ENCODE results near the gene ATP6V0E1.
"Not testable (repeated sequence)": the region's sequence is repeated elsewhere in the genome, so short reads cannot be mapped to it uniquely, and the experiment has no call there.

Gene ATP6V0E1

GRCh38 chr5:173014671-173015070, 31.1 kb downstream of the ATP6V0E1 start:
- no peak overlapping the region for H3K4me3 ChIP-seq (ENCODE audit: low read depth, low read length)
- no peak for TF ChIP-seq CTCF (IDR thresholded peaks at IDR 0.05; ENCODE audit: low read depth, low read length)

GRCh38 chr5:173015192-173015591, 31.6 kb downstream of the ATP6V0E1 start:
- no peak for TF ChIP-seq CTCF (IDR thresholded peaks at IDR 0.05; ENCODE audit: low read depth, low read length)
- H3K4me3 ChIP-seq (ENCODE audit: low read depth, low read length), result no peak overlapping the region

- no peak for TF ChIP-seq CTCF (IDR thresholded peaks at IDR 0.05; ENCODE audit: low read depth, low read length)
- no peak overlapping the region for H3K4me3 ChIP-seq (ENCODE audit: low read depth, low read length)
Observed at GRCh38 chr5:173015598-173016455, 32.3 kb downstream of the ATP6V0E1 start.

- no peak for TF ChIP-seq CTCF (IDR thresholded peaks at IDR 0.05; ENCODE audit: low read depth, low read length)
- H3K4me3 ChIP-seq (ENCODE audit: low read depth, low read length), result no peak overlapping the region
Observed at GRCh38 chr5:173016598-173017046, 33.1 kb downstream of the ATP6V0E1 start.

GRCh38 chr5:173017087-173017486, 33.5 kb downstream of the ATP6V0E1 start:
- not testable (repeated sequence) for H3K4me3 ChIP-seq (ENCODE audit: low read depth, low read length)

- H3K4me3 ChIP-seq (ENCODE audit: low read depth, low read length), result no peak overlapping the region
- TF ChIP-seq CTCF (IDR thresholded peaks at IDR 0.05; ENCODE audit: low read depth, low read length), result no peak
Observed at GRCh38 chr5:173018358-173018757, 34.8 kb downstream of the ATP6V0E1 start.

GRCh38 chr5:173020154-173020581, 36.6 kb downstream of the ATP6V0E1 start:
- no peak overlapping the region for H3K4me3 ChIP-seq (ENCODE audit: low read depth, low read length)
- no peak for TF ChIP-seq CTCF (IDR thresholded peaks at IDR 0.05; ENCODE audit: low read depth, low read length)

Measured in WI38 (cell line).